ENCODE data around the gene GNB1L. TPM values are rescaled to one million over a fixed set of nuclear protein-coding genes. Genes with fewer than 3 reads are reported as not detected.

Gene GNB1L
- total and polyA plus RNA-seq, 10 of the 15 experiments (the other 5 are each of a cell fraction or from before 2014, with no cell fraction given) = 0.21 to 19.4 (median 6.8) TPM

GRCh38 chr22:19743651-19744050, 111.0 kb downstream of the GNB1L start:
- TF ChIP-seq IKZF1 (conservative IDR thresholded peaks at IDR 0.05) (no peak), E2F4 (IDR thresholded peaks at IDR 0.05; ENCODE audit: low read depth, low read length) (no peak), ZNF622 (IDR thresholded peaks at IDR 0.05) (no peak), POLR2AphosphoS2 (IDR thresholded peaks at IDR 0.05; ENCODE audit: low read depth, low read length) (no peak), MYC (IDR thresholded peaks at IDR 0.05; ENCODE audit: insufficient read depth, insufficient read length, insufficient replicate concordance, low read length, severe bottlenecking) (no peak), POU2F2 (IDR thresholded peaks at IDR 0.05; ENCODE audit: borderline replicate concordance, low read depth, low read length) (no peak), YY1 (IDR thresholded peaks at IDR 0.05; ENCODE audit: low read depth, low read length) (no peak)
- TF ChIP-seq, protein P1, sequence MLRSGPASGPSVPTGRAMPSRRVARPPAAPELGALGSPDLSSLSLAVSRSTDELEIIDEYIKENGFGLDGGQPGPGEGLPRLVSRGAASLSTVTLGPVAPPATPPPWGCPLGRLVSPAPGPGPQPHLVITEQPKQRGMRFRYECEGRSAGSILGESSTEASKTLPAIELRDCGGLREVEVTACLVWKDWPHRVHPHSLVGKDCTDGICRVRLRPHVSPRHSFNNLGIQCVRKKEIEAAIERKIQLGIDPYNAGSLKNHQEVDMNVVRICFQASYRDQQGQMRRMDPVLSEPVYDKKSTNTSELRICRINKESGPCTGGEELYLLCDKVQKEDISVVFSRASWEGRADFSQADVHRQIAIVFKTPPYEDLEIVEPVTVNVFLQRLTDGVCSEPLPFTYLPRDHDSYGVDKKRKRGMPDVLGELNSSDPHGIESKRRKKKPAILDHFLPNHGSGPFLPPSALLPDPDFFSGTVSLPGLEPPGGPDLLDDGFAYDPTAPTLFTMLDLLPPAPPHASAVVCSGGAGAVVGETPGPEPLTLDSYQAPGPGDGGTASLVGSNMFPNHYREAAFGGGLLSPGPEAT (IDR thresholded peaks at IDR 0.05; ENCODE audit: low read depth) = no peak

More at GRCh38 chr22:19743651-19744050, 111.0 kb downstream of the GNB1L start:
- ATAC-seq (no peak), DNase-seq (ENCODE audit: low read depth, low spot score) (no peak), FAIRE-seq (no peak)
- no peak overlapping the region for H3K4me3 ChIP-seq
- SMC1A ChIA-PET (ENCODE audit: uncharacterized antibody, unreplicated experiment) = no interaction called here
- no peak overlapping the region for H3K4me2 ChIP-seq (ENCODE audit: control insufficient read depth, insufficient read depth)
- H2AFZ ChIP-seq (ENCODE audit: control insufficient read depth, low read depth, low read length) = no peak overlapping the region
- no TSS peak for BruUV-seq (replicated peaks)
- no peaks in the 10 kb centered on the region for H4K20me1 ChIP-seq (ENCODE audit: control insufficient read depth, insufficient read depth)
- POLR2A ChIA-PET = no interaction called here
- H3K9me3 ChIP-seq (replicated peaks; ENCODE audit: control insufficient read depth, insufficient read depth, low read length) = no peaks in the 10 kb centered on the region
- intact Hi-C loops (cut with micrococcal nuclease; ENCODE audit: unreplicated experiment) = no loop called here
- H3K36me3 ChIP-seq (ENCODE audit: control insufficient read depth in 2 of 2, insufficient read depth in 2 of 2, low read length in 1 of 2) = no peaks in the 10 kb centered on the region
- H3K4me1 ChIP-seq (ENCODE audit: control insufficient read depth, insufficient read depth, low read length) = no peaks in the 10 kb centered on the region
- H3K9ac ChIP-seq (ENCODE audit: control insufficient read depth, insufficient read depth, low read length) = no peak overlapping the region
- H3K27me3 ChIP-seq (replicated peaks in 1 of 2; ENCODE audit: control insufficient read depth in 2 of 2, insufficient read depth in 2 of 2, low read length in 1 of 2) = no peaks in the 10 kb centered on the region
- RAD21 ChIA-PET (ENCODE audit: unreplicated experiment) = interaction anchor here (1.2 kb wide), 1 partner anchor 11 kb away, joined by 3 read pairs; no protein-coding TSS in a partner anchor
- no peaks in the 10 kb centered on the region for H3K79me2 ChIP-seq (ENCODE audit: control insufficient read depth, insufficient read depth, low read length)
- in situ Hi-C loops (cut with MboI) = no loop called here
- no peak overlapping the region for H3K27ac ChIP-seq (ENCODE audit: control insufficient read depth, insufficient read depth)
- 44% methylated on average over 4 of the region's 4 CpGs for WGBS (ENCODE audit: insufficient coverage, insufficient replicate concordance, low lambda C conversion rate, missing lambda C conversion rate)
- CTCF ChIA-PET = no interaction called here

Data from GM12878 (cell line).